HS-27A (cell line): ENCODE results near the gene KRT74.
"Not testable (repeated sequence)": the region's sequence is repeated elsewhere in the genome, so short reads cannot be mapped to it uniquely, and the experiment has no call there.

Experiments
- DNase-seq: peaks from one replicate; pipeline ENCODE4 v3.0.0-alpha.2; 2012; ENCODE audit warnings: low read depth, missing footprints

The KRT74 gene

DNA sequence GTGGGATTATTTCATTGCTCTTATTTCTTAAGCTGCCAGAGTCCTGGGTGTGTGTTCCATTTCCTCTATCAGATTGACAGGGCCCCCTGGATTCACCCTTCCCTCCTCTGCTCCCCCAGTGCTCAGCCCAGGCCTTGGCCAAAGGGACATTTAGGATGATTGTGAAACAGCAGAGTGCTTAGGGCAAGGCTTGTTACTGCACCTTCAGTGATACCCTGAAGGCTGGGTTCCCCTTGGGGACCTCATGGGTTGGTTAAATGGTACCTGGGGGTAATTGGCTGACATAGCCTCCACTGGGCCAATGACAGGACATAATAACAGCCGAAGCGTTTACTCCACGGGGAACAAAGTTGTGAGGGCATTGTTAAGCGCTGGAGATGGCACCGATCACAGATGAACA, 28.9 kb upstream of the KRT74 start:
- DNase-seq, result no peak

DNA sequence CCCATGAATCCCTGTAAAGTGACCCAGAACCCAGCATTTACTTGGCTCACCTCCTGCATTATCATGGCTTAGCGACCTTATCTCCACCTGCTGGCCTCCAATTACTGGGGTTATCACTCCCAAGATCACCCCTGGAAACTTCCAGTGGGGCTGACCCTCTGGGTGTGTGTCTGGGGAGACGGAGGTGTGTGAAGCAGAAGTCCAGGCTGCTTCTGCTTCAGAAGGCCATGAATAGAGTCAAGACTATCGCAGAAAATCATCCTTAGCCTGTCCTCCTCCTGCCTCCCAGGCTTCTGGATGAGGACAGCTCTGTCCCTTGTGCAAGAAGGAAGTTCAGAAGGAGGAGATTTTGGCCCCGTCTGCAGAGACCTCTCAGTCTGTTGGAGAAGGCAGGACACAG, 28.0 kb upstream of the KRT74 start:
- no peak for DNase-seq

DNA sequence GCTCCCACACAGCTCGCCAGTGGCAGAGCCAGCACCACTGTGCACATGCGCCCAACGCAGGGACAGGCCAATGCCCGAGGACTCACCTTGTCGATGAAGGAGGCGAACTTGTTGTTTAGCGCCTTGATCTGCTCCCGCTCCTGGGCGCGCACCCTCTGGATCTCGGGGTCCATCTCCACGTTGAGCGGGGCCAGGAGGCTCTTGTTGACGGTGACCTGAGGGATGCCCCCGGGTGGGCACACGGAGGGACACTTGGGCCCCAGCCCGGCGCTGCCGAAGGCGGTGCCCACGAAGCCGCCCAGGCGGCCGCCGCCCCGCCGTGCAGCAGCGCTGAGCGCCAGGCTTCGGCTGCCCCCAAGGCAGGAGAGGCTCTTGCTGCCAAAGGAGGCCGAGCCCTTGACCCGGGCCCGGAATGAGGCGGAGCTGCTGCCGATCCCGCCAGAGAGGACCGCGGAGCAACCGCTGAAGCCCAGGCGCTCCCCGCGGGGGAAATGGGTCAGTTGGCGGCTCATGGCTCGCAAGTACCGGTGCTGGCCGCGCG, 27.4 kb upstream of the KRT74 start, which contains the start of gene KRT72:
KRT72 (minus strand) TSS at position 523 of the 541 bp plus-strand sequence; CDS start at position 512, 11 bp downstream.
- DNase-seq, result no peak

DNA sequence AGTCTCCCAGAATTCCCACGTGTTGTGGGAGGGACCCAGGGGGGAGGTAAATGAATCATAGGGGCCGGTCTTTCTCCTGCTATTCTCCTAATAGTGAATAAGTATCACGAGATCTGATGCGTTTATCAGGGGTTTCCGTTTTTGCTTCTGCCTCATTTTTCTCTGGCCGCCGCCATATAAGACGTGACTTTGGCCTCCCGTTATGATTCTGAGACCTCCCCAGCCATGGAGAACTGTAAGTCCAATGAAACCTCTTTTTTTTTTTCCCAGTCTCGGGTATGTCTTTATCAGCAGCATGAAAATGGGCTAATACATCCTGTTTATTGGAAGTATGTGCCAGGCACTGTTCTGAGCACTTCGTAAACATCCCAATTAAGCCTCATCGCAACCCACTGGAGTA, 26.8 kb upstream of the KRT74 start:
- no peak for DNase-seq

DNA sequence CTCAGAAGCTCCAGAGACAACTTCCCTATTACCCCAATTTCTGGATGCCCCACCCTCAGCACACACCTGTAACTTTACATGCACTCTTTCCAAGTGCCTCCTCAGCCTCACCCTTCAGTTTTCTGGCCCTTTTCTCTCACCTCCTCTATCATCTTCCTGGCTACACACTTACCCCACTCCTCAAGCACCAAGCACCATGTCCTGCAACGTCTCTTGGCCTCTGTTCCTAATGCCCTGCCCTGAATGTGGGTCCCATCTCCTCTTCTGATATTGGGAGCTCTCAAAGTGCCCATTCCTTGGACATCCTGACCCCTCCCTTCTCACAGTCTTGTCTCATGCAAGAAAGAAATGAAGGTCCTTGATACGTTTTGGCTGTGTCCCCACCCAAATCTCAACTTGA, 26.4 kb upstream of the KRT74 start:
- DNase-seq, result no peak

DNA sequence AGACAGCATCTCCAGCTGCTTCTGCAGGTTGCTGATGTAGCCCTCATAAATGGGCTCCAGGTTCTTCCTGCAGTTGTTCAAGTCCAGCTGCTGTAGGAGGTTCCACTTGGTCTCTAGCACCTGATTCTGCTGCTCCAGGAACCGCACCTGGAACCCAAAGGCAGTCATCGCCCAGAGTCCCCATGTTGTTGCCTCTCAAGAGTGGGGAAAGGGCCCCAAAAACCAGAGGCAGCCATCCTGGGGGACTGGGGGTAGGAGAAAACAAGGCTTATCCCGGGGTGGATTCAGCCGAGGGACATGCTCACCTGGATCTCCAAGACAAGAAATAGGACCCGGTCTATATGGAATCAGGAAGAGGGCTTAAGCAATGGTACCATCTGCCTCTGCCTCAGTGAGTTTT, 25.3 kb upstream of the KRT74 start:
- DNase-seq, result no peak

DNA sequence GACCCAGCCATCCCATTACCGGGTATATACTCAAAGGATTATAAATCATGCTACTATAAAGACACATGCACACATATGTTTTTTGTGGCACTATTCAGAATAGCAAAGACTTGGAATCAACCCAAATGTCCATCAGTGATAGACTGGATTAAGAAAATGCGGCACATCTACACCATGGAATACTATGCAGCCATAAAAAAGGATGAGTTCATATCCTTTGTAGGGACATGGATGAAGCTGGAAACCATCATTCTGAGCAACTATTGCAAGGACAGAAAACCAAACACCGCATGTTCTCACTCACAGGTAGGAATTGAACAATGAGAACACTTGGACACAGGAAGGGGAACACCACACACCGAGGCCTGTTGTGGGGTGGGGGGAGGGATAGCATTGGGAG, 20.6 kb upstream of the KRT74 start:
- DNase-seq, result not testable (repeated sequence)

DNA sequence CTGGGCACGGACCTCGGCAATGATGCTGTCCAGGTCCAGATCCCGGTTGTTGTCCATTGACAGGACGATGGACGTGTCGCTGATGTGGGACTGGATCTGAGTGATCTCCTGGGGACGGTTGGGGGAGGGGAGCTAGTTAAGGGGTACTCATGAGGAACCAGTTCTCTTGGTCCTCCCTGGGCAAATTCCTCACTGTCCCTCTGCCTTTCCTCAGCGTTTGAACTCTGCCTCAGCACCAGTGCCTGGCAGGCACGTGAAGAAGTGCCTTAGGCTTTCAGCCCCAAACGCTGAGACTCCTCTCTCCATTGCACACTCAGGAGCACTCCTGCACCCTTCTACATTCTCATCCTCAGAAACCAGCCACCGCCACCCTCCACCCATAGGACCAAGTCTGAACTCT, 17.9 kb upstream of the KRT74 start:
- no peak for DNase-seq

DNA sequence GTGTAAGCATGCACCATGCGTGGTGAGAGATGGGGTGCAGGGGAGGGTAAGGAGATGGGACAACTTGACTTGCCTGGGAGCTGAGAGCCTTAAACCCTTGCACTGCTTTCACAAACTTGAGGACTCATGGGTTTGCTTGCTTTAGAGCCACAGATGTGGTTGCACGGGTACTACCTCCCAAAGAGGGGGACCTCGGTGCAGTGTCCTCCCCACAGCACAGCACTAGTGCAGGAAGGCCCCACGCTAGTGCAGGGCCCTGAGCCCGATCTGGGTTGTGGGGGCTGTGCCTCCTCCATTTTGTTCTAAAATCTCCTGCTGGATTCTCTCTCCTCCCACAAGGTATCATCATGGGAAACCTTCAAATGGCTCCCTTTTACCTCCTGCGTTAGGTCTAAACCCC, 16.4 kb upstream of the KRT74 start:
- no peak for DNase-seq

DNA sequence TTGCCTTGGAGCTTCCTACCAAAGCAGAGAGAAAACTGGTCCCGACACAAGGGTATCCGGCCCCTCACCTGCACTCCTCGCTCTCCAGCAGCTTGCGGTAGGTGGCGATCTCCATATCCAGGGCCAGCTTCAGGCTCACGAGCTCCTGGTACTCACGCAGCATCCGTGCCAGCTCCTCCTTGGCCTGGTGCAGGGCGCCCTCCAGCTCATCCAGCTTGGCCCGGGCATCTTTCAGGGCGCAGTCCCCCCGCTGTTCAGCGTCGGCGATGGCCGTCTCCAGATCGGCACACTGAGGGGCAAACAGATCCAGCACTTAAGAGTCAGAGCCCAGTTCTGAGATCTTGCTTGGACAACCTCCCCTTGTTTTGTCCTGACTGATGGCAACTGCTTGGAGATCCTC, 13.9 kb upstream of the KRT74 start:
- DNase-seq, result no peak

DNA sequence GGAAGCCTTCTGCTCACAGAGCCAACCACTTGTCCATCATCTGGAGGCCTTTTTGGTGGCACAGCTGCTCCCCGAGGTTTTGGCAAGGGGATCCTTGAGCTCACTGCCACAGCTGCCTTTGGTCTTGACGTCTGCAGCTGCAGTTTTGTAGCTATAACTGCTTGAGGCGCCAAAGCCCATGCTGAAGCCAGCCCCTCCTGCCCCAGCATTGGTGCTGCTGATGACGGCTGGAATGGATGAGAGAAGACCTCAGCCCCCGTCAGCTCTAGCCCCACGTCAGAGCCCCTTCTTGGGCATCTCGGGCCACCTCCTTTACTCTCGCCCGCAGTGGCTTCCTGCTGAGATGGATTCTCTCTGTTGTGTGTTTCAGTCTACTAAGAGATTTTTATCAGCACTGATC, 12.3 kb upstream of the KRT74 start:
- DNase-seq, result no peak

DNA sequence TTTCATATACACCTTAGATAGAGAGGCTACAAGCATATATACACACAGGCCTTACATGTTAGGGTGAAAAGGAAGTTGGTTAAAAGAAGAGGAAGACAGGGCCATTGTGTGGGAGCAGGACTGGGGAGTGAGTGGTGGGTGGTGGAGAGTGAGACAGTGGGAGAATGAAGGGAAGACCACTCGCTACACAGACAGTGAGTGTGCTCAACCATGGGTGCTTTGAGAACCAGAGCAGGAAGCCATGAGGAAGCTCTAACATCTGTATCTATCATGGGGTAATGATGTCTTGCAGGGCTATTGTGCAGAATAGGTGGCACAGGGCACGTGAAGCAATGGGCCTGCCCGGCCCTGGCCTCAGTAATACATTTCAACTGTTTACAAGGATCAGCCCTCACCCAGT, 11.4 kb upstream of the KRT74 start:
- DNase-seq, result no peak

DNA sequence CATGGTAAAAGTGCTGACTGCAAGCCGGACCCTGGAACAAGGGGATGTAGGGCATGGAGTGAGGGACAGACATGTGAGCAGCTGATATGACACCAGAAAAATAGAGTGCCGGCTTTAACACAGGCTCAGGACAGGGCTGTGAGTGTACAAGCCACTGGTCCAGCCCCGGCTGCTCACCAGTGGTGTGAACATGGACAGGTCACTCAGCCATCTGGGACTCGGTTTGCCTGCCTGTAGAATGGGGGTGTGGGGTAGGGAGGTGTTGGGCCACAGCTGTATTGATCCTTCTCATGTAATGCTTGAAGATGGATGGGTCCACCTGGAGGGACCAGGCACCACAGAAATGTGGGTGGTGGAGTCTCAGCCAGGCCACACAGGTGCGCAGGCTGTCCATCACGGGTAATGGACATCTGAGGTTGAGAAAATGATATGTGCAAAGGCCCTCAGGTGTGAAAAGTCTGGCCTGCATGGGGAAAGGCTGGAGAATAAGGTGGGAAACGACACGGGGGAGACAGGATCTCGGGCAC, 10.6 kb upstream of the KRT74 start:
- DNase-seq, result no peak

DNA sequence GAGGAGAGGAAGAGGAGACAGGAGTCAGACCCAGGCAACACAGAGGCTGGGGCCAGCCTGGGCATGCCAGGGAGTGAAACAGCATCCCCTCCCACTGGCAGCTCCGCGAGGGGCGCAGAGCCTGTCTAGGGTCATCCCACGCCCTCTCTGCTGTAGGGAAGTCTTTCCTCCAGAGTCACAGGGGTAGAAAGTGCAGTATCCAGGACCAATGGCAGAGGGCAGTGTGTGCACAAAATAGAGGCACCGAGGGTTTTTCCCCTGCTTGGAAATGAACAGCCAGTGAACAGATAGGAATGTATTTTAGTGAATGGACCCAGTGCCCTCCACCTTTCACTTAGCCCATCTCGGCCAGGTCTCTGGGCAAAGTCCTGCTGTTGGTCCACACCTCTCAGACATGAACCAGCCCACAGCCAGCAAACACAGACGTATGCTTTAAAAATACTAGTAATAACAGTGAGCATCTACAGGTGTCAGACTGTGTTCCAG, 9.4 kb upstream of the KRT74 start:
- peak; percentile 22 for DNase-seq

DNA sequence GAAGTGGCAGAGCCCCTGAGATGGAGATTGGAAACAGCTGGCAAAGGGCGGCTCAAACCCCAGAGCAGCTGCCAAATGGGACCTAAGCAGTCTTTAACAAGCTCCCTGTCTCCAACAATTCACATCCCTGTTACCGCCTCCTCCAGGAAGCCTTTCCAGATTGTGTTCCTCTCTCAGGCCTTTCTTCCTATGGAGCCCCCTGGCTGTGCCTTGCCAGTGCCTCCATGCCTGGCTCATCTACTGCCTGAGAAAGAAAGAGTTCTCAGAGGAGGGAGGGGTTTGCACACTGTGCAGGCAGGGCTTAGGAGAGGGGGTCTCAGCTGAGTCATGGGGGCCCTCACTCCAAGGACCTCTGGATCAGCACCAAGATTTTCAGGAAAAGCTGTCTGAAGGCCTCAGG, 8.8 kb upstream of the KRT74 start:
- DNase-seq, result no peak

DNA sequence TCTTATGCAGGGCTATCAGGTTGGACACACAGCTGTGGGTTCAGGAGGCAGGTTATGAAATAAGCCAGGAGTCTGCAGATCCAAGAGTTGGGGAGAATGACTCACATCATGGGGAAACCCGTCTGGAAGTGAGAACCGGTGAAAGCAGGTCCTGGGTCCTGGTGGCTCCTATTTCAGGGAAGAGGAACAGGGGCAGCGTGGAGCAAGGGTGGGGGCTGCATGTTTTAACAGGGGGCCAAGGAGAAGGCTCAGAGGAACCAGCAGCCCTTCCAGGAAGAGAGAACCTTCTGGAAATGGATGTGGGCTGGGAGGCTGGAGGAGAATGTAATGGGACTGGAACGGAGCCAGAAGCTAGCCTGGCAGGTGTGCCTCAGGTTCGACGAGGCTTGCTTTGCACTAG, 7.8 kb upstream of the KRT74 start:
- DNase-seq, result no peak

DNA sequence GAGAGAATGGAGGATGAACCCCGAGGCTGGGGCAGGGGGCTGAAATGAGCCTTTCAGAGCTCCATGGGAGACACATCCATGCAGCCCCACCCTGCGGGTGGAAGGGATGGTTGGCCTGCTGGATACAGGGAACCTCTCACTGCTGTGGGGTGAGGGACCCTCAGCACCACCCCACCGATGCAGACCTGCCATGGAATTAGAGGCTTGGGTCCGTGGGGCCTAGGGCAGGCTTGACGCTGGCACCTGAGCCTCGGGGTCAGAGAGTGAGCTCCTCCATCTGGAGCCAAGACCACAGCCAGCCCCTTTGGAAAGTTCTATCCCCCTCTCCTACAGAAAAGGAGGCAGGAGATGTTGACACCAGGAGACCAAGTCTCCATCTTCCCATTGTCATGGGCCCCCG, 7.4 kb upstream of the KRT74 start:
- DNase-seq, result no peak

DNA sequence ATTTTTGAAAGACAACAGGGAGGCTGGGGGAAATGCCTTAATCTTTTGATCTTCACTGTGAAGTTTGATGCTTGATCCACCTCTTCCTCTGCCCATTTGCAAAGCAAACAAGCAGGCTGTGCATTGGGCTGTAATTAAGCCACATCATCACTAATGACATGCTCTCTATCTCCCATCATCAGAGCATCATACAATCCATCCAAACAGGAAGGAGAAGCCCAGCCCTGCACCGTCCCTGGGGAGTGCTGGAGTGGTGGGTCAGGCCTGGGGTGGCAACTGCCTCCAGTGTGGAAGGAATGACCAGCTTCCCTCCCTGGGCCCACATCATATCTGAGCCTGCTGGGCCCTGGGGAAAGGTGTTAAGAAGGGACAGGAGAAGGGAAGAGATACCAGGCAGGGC, 6.9 kb upstream of the KRT74 start:
- no peak for DNase-seq

DNA sequence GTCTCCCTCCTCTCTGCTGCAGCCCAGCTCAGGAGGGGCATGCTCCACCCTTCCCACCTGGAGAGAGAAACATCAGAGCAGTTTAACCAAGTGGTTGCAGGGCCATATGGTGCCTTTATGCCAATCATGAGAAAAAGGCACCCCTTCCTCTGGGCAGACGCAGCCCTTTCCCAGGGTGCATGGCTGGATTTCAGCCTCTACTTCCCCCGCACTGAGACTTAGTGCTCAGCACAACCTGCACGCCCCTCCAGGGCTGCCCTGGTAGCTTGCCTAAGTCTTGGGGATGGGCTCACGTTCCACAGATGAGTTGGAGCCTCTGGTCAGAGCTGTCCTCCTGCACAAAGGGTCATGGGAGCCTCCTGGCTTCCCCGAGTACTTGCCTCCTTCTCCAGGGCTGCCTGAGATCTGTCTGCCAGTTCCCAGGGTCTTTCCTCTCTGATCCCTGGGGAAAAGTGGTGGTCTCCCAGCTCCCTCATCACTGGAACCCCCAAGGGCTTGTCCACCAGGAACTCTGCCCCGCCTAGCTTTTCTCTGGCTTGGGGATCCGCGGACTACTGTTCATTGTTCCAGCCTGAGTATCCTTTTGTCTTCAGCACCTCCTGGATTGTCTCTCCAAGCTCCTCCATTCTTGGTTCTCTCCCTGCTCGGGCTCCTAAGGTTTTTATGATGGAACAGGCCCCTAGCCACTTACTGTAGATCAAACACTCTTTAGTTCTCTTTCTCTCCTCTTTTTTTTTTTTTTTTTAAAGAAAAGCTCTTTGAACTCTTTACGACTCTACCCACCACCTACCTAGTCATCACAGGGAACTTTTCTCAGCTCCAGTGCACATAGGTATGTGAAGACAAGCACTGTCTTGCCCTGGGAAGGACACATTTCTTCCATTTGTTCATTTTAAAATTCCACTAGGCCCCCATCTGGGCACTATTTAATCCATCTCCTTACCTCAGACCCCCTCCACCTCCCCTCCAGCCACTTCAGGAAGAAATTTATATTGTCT, 6.1 kb upstream of the KRT74 start:
- DNase-seq, result no peak

DNA sequence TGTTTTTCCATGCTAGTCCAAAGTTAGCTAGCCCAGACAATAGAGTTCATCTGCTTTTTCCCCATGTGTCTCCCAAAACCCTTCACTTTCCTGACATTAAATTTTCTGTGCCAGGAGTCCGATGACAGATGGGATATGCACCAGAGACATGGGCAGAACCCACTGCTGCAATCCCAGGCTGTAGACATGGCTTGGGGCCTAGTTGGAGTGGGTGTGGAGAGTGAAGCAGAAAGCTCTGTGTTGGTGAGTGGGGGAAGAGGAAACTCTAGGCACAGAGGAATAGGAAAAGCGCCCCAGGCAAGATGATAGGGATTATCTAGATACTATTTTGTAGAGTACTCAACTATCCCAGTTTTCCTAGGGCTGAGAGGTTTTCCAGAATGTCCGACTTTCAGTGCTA, 4.8 kb upstream of the KRT74 start:
- no peak for DNase-seq

DNA sequence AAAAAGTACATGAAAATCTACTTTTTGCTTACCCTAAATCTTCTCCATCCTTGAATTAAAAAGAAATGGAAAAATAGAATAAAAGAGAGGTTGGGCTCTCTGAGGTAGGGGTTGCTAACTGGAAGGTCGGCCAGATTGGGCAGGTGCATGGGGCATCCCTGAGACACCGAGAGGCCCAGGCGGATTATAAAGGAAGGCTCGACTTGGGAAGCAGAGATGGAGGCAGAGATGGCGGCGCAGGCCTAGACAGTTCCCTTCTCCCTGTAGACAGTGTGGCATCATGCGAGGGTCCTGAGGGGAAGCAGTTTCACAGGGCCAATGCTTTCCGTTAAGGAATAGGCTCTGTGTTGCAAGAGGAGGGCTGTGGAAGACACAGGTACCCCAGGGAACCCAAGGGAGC, 3.7 kb upstream of the KRT74 start:
- no peak for DNase-seq

DNA sequence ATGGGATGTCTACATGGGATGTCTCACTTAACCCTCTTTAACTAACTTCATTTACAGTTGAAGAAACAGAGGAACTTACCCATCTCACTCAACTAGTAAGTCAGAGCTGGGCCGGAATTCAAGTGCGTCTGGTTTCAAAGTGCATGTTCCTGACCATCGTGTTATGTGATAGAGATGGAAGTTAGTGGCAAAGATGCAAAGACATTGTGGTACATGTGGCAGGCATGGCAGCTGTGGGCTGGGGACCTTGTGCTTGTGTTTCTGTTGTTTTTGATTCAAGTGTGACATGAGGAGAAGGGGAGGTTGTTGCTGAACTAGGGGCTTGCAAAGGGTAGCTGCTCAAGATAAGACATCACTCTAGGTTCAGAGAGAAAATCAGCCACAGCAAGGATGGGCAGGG, 2.3 kb upstream of the KRT74 start:
- DNase-seq, result no peak

DNA sequence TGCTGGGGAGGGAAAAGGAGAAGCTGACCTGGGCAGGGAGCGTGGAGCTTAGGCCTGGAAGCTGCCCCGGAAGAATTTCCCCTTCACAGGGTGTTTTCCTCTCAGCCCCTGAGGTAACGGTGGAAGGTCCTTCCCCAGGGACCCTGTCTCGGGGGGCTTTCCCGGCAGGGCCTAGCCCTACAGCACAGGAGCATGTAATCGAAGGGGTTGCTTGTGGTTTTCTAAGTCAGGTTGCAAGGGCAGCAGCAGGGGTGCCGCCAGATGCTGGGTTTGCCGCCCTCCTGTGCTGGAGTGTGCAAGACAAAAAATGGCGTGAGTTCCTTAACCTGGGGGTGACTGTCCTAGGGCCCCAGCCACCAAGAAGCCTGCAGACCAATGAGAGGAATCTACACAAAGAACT, 1.6 kb upstream of the KRT74 start:
- DNase-seq, result no peak
